ENCODE data around the gene SIRT5. TPM values are rescaled to one million over a fixed set of nuclear protein-coding genes. Genes with fewer than 3 reads are reported as not detected.

Gene SIRT5
- total RNA-seq, 1 experiment from 2014 or later, result 13.8 TPM

DNA sequence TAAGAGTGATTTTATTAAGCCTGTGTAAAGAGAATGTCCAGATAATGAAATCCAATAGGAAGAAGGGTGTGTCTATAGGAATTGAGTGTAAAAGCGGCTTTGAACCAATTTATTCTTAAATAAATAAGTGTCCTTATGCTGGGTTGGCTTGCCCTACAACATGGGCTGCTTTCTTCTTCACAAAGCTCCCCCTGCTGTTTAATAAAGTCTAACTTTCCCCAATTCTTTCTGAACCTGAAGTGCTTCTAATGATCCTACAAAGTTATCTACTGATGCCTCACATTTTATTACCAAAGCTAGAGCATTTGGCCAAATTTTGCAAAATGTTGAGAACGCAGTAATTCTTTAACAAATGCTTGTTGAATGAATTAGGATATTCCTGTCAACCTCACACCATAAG is 36.3 kb upstream of the SIRT5 start:
- no TSS peak for BruUV-seq (replicated peaks)
- intact Hi-C loops (cut with micrococcal nuclease), result loop anchor here (1.0 kb wide), 1 partner anchor 202 kb away; no protein-coding TSS in a partner anchor
- RAD21 ChIA-PET (ENCODE audit: low non-redundant PET in 1 of 2, low total read pairs in 2 of 2, uncharacterized antibody in 2 of 2, unreplicated experiment in 2 of 2), result no interaction called here

More for the DNA sequence above, 36.3 kb upstream of the SIRT5 start:
- Histone ChIP-seq H3K4me3 (replicated peaks in 1 of 2; ENCODE audit: low read depth in 1 of 2, low read length in 2 of 2) (no peak overlapping the region), H3K79me2 (ENCODE audit: insufficient read depth, low read length) (no peaks in the 10 kb centered on the region), H3K27me3 (ENCODE audit: insufficient read depth, low read length) (no peaks in the 10 kb centered on the region), H3K9me3 (ENCODE audit: control insufficient read depth in 1 of 2, insufficient read depth in 1 of 2, low read depth in 1 of 2, low read length in 2 of 2) (no peaks in the 10 kb centered on the region), H4K20me1 (ENCODE audit: insufficient read depth) (no peaks in the 10 kb centered on the region), H3K4me1 (ENCODE audit: control insufficient read depth in 1 of 2, insufficient read depth in 2 of 2, low read length in 2 of 2) (no peaks in the 10 kb centered on the region), H3K27ac (ENCODE audit: low read depth, low read length) (no peak overlapping the region), H2AFZ (ENCODE audit: low read depth, low read length, poor library complexity, severe bottlenecking) (no peak overlapping the region), H3K36me3 (ENCODE audit: control insufficient read depth in 1 of 2, insufficient read depth in 2 of 2, low read length in 2 of 2) (no peaks in the 10 kb centered on the region), H3K9me2 (ENCODE audit: insufficient read depth) (no peaks in the 10 kb centered on the region), H3K4me2 (ENCODE audit: low read length) (no peak overlapping the region), H3K9ac (ENCODE audit: low read length) (no peak overlapping the region)
- DNase-seq (ENCODE audit: low read depth, low spot score) (peak; percentile 26), ATAC-seq (peak; percentile 67)
- TF ChIP-seq RAD21 (IDR thresholded peaks at IDR 0.05; ENCODE audit: low read depth) (peak; percentile 69), ATF3 (IDR thresholded peaks at IDR 0.05) (no peak), CTCF (IDR thresholded peaks at IDR 0.05 in 2 of 3, conservative IDR thresholded peaks at IDR 0.05 in 1 of 3; ENCODE audit: borderline replicate concordance in 1 of 3, insufficient read depth in 1 of 3, low read depth in 2 of 3, low read length in 2 of 3) (peak; percentile 25 to 59 (median 36); a peak in 4 of 6 replicates)
- TF ChIP-seq, protein P1, sequence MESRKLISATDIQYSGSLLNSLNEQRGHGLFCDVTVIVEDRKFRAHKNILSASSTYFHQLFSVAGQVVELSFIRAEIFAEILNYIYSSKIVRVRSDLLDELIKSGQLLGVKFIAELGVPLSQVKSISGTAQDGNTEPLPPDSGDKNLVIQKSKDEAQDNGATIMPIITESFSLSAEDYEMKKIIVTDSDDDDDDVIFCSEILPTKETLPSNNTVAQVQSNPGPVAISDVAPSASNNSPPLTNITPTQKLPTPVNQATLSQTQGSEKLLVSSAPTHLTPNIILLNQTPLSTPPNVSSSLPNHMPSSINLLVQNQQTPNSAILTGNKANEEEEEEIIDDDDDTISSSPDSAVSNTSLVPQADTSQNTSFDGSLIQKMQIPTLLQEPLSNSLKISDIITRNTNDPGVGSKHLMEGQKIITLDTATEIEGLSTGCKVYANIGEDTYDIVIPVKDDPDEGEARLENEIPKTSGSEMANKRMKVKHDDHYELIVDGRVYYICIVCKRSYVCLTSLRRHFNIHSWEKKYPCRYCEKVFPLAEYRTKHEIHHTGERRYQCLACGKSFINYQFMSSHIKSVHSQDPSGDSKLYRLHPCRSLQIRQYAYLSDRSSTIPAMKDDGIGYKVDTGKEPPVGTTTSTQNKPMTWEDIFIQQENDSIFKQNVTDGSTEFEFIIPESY (IDR thresholded peaks at IDR 0.05; ENCODE audit: extremely low read depth, insufficient replicate concordance, low read length), result no peak
- ChIA-PET POLR2A (no interaction called here), CTCF (interaction anchor here (1.0 to 1.4 kb wide), 4 partner anchors 22 to 200 kb away, joined by 3 to 8 read pairs (median 4); partner anchors contain the start of gene SIRT5)
